Stimulated activated CD4-positive, alpha-beta T cell treated with anti-CD3 and anti-CD28 coated beads, Interleukin-1b, Interleukin-23, amount 100 ng/mL, for 48 hours (primary cell): ENCODE data around the gene NKAIN2.
"Not testable (repeated sequence)": the region's sequence is repeated elsewhere in the genome, so short reads cannot be mapped to it uniquely, and the experiment has no call there.

Experiments used
- DNase-seq: peaks from one replicate; pipeline ENCODE4 v3.0.0-alpha.2; 2020

The NKAIN2 gene

GRCh38 chr6:124464600-124464999 lies 660.9 kb downstream of the NKAIN2 start:
- not testable (repeated sequence) for DNase-seq

- DNase-seq, result no peak
These were observed 663.3 kb downstream of the NKAIN2 start for GRCh38 chr6:124466949-124467348.

GRCh38 chr6:124467366-124467765 lies 663.7 kb downstream of the NKAIN2 start:
- DNase-seq, result no peak

DNA sequence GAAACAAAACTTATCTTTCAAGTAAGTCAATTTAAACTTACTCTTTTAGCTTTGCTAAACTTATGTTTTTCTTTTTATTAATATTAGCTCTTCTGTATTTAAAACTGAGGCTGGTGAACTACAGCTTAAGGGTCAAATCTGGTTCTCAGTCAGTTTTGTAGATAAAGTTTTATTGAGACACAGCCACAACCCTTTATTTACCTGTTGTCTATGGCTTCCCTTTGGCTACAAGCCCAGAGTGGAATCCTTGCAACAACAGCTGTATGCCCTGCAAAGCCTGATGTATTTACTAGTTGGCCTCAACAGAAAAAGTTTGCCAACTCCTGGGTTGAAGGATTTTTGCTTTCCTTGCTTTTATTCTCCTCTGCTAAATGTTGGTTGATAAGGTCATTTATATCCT lies 667.1 kb downstream of the NKAIN2 start:
- DNase-seq, result no peak

GRCh38 chr6:124475176-124475575 lies 671.5 kb downstream of the NKAIN2 start:
- DNase-seq, result no peak

GRCh38 chr6:124478906-124479305 lies 675.2 kb downstream of the NKAIN2 start:
- no peak for DNase-seq

- no peak for DNase-seq
These were observed 676.3 kb downstream of the NKAIN2 start for GRCh38 chr6:124479991-124480430.

- no peak for DNase-seq
These were observed 678.4 kb downstream of the NKAIN2 start for GRCh38 chr6:124482071-124482491.

DNA sequence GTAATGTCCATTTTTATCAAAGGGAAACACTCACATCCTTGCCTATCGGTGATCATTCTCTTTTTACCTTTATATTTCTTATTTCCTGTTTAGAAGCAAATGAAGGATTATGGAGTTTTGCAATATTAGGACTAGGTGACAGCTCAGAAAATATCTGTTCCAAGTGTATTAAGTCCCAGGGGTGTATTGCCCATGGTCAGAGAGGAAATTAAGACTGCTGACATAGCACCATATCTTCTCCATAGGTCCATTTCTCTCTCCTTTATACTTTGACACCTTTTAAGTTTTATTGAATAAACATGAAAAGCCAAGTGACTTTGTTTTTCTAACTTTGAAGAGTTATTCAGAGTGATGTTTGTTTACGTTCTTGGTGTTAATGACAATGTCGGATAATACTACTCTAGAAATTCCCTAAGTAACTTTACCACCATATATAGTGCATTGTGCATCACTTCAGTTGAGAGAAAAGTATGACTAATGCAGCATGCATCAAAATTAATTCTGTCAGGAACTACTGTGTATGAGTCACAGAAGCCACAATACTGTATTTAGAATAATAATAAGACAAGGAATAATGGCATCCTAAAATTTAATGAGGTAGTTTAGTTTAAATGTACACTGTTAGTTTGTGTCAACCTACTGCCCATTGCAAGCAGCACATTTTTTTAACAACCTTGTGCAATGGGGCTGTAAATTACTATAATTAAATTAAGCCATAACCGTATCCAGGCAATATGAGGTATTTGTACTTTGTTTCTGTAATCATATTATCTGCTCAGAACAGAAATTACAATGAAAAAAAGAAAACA lies 684.2 kb downstream of the NKAIN2 start:
- no peak for DNase-seq

DNA sequence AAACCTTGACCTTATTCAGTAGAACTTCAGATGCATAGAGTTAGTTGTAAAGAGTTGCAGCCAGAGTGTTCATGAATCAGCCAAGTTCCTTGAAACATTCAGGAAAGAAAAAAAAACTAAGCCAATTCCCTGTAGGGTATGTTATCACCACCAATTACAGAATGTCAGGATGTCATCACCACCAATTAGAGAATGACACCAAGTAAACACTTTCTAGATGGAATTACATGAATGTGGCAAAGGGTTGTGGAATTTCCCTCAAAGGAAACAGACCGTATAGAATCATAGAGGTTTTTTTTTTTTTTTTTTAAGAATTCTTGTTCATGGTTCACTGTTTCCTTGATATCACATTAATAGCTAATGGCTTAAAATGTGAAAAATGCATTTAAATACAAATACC lies 686.5 kb downstream of the NKAIN2 start:
- DNase-seq, result no peak

DNA sequence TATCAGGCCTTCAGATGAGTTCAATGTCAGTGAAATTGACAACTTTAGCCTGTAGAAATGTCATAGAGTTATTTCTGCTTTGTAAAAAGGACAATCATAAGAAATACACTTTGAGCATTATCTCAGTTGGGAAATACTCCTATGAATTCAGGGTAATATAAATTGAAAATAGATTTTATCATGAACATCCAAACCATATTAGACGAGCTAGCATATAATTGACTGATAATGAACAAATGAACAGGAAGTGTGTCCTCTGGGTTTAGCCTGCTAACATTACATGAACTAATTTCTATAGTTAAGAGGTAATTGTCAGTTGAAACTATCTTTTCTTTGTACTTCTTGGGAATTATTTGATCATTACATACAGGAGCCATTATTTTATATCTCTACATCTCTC lies 689.6 kb downstream of the NKAIN2 start:
- no peak for DNase-seq

GRCh38 chr6:124494956-124495664 lies 691.4 kb downstream of the NKAIN2 start:
- no peak for DNase-seq

DNA sequence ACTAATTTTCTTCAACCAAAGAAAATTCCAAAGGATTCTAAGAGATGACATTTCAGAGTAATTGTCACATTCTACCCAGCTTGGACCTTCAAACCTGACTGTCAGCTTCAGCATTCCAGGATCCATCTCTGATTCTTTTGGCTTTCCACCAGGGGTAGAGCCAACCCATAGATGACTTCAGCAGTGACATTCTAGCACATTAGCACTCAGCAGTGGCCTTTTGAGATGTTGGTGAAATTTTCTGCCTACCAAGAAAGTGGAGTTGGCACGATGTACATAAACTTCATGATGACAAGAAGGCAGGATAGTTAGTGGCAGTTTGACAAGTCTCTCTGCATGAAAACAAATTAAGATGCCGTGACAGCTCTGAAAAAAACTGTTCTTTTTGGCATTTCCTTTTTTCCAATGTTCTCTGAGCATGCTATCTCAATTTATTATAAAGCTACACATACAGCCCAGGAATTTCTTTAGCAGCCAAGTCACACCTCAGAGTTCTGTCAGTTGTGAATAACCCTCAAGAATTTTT lies 692.1 kb downstream of the NKAIN2 start:
- no peak for DNase-seq

- DNase-seq, result no peak
These were observed 692.7 kb downstream of the NKAIN2 start for GRCh38 chr6:124496334-124496733.

- no peak for DNase-seq
These were observed 708.8 kb downstream of the NKAIN2 start for GRCh38 chr6:124512431-124512830.

GRCh38 chr6:124517339-124517738 lies 713.7 kb downstream of the NKAIN2 start:
- DNase-seq, result no peak

DNA sequence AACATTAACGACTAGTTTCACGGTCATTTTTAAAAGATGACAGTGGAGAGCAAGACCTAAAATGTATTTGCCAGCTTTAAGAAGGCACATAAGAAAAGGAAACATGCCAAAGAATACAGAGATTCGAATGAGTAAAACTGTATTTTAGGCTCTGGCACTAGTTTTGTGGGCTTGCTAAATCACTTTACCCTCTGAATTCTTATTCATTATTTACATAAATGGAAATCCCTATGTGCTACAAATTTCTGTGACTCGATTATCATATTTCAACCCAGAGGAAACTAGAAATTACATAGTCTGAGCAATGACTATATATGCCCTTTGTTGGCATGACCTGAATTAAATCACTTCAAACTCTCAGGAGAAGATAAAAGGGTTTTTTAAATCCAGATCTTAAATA lies 716.8 kb downstream of the NKAIN2 start:
- no peak for DNase-seq

DNA sequence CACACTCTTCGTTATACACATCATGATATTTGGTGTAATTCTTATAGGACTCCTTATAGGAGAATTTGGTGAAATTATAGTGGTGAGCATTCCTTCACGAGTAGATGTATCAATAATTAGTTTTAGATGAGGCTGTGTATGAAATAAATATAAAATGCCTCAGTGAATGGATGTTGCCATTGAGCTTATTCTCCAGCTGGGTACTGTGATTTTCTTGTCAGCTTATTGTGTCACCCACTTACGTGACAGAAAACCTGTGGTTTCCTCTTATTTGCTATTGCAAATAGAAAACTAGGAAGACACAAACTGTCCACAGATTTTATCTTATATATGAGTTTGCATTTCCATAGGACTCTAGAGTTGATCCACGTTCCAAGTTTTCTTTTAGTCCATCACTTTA lies 718.7 kb downstream of the NKAIN2 start:
- no peak for DNase-seq

GRCh38 chr6:124524491-124525200 lies 721.0 kb downstream of the NKAIN2 start:
- no peak for DNase-seq

DNA sequence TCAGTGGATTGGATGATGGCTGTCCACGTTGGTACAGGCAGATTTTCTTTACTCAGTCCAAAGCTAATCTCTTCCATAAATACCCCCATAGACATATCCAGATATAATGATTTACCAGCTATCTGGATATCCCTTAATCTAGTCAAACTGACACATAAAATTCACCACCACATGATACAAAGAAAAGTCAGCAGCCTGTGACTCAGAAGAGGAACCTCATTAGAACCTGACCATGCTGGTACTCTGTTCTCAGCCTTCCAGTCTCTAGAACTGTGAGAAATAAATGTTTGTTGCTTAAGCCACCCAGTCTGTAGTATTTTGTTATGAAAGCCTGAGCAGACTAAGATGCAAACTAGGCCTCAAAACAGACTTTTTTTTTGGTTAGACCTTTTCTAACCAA lies 727.3 kb downstream of the NKAIN2 start:
- DNase-seq, result no peak

DNA sequence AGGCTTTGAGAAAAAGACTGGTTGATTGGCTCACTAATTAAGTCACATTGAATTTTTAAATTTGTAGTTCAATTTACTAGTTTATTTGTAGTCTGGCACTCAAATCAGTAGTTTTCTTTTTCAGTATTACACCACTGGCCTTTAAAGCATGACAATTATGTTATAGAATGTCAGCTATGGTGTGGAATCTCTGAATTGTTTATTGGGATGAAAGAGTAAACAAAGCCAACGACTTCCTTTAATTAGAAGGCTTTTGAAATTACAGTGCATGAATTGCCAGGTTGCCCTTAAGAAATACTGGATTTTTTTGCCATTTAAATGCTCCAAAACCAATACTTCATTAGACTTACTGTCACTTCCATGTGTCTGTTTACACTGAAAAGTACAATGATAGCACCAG lies 731.6 kb downstream of the NKAIN2 start:
- no peak for DNase-seq

DNA sequence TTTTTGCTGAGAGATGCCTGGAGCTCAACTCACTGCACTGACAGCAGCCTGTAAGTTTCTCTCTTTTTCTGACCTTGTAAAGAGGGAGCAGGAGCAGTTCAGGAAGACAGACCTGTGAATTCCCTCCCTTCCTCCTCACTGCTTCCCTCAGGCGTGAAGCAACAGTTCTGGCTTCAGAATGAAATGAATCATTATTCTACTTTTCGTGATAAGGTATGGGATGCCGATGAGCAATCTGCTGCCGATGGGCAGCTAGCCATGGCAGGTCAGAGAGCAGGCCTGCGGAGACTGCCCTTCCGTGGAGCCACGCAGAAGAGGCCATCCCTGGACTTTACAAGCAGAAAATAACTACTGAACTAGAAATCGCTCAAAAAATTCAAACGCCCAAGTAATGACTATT lies 732.1 kb downstream of the NKAIN2 start:
- DNase-seq, result no peak

- no peak for DNase-seq
These were observed 732.6 kb downstream of the NKAIN2 start for GRCh38 chr6:124536157-124536841.
